Measurements from ENCODE around the gene PLCH1. TPM values are rescaled to one million over a fixed set of nuclear protein-coding genes. Genes with fewer than 3 reads are reported as not detected.

The PLCH1 gene
- polyA plus RNA-seq, 1 experiment: 0.06 TPM

DNA sequence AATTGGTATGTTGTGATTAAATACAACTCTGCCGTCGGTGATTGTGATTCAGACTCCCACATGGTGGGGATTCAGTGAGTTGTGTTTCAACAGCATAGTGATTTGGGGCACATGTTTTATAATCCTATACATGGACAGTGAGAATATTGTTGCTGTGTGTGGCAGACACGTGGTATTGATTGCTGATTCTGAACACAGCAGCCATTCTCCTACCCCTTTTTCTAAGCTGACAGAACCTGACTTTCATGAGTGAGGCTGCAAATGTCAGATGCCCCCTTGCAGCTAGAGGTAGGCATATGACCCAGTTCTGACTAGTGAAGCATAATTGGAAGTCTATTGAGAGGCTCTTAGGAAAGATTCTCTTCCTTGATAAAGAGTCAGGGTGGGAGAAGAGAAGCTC lies 296.3 kb downstream of the PLCH1 start:
- Histone ChIP-seq H3K27me3 (ENCODE audit: control insufficient read depth, insufficient read depth, low read length) (no peaks in the 10 kb centered on the region), H3K4me3 (ENCODE audit: low read depth, low read length) (no peak overlapping the region), H3K36me3 (ENCODE audit: control insufficient read depth, insufficient read depth, low read length) (no peaks in the 10 kb centered on the region)
- no peak for DNase-seq (ENCODE audit: low read depth)
- ChIA-PET CTCF (interaction anchor here (1.4 kb wide), 1 partner anchor 11 kb away, joined by 4 read pairs; no protein-coding TSS in a partner anchor), POLR2A (no interaction called here)
- TF ChIP-seq, protein P1, sequence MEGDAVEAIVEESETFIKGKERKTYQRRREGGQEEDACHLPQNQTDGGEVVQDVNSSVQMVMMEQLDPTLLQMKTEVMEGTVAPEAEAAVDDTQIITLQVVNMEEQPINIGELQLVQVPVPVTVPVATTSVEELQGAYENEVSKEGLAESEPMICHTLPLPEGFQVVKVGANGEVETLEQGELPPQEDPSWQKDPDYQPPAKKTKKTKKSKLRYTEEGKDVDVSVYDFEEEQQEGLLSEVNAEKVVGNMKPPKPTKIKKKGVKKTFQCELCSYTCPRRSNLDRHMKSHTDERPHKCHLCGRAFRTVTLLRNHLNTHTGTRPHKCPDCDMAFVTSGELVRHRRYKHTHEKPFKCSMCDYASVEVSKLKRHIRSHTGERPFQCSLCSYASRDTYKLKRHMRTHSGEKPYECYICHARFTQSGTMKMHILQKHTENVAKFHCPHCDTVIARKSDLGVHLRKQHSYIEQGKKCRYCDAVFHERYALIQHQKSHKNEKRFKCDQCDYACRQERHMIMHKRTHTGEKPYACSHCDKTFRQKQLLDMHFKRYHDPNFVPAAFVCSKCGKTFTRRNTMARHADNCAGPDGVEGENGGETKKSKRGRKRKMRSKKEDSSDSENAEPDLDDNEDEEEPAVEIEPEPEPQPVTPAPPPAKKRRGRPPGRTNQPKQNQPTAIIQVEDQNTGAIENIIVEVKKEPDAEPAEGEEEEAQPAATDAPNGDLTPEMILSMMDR (IDR thresholded peaks at IDR 0.05; ENCODE audit: insufficient read depth, low read depth, low read length): no peak

DNA sequence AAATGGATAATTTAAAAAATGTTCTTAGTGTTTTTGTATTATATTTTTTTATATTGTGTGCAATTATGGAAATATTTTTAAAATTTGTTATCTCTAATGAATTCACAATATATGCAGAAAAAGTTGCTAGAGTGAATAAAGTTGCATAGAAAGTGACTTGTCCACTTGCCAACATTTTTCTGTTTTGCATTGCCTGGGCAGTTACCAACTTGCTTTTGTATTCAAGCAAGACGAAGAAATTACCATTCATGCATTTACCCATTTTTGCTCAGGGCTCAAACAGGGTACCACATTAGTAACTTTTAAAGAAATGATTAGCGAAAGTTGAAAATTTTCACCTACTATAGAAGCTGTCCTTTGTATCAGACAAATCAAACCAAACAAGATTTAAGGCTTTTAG lies 298.5 kb downstream of the PLCH1 start:
- CTCF ChIA-PET: interaction anchor here (1.5 kb wide), 1 partner anchor 9 kb away, joined by 3 read pairs; no protein-coding TSS in a partner anchor
- no peak for DNase-seq (ENCODE audit: low read depth)

DNA sequence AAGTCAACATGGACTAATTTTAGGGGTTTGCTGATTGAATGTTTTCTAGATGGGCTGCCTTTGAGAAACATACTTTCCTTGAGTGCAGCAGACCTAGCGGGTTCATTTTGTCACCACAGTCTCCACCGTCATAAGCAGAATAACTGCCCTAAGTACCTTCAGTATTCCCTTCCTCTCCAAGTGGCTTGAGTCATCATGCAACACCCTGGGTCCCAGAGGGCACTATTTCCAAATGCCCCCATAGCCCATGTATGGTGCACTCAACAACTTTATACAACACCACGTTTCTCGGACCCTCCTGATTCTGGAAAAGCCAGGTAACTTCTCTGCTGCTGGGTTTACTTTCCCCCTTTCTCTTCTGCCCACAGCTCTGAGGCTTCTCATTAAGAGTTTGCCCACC lies 300.1 kb downstream of the PLCH1 start:
- POLR2A ChIA-PET: no interaction called here
- no peak overlapping the region for H3K4me3 ChIP-seq (ENCODE audit: low read depth, low read length)
- no peak for DNase-seq (ENCODE audit: low read depth)
- H3K36me3 ChIP-seq (ENCODE audit: control insufficient read depth, insufficient read depth, low read length): no peaks in the 10 kb centered on the region
- TF ChIP-seq, protein P1 (IDR thresholded peaks at IDR 0.05; ENCODE audit: insufficient read depth, low read depth, low read length): no peak
- CTCF ChIA-PET: no interaction called here
- no peaks in the 10 kb centered on the region for H3K27me3 ChIP-seq (ENCODE audit: control insufficient read depth, insufficient read depth, low read length)

More for the DNA sequence above, 298.5 kb downstream of the PLCH1 start:
- POLR2A ChIA-PET: no interaction called here
- H3K4me3 ChIP-seq (ENCODE audit: low read depth, low read length): no peak overlapping the region
- no peaks in the 10 kb centered on the region for H3K36me3 ChIP-seq (ENCODE audit: control insufficient read depth, insufficient read depth, low read length)
- TF ChIP-seq, protein P1 (IDR thresholded peaks at IDR 0.05; ENCODE audit: insufficient read depth, low read depth, low read length): no peak
- no peaks in the 10 kb centered on the region for H3K27me3 ChIP-seq (ENCODE audit: control insufficient read depth, insufficient read depth, low read length)

DNA sequence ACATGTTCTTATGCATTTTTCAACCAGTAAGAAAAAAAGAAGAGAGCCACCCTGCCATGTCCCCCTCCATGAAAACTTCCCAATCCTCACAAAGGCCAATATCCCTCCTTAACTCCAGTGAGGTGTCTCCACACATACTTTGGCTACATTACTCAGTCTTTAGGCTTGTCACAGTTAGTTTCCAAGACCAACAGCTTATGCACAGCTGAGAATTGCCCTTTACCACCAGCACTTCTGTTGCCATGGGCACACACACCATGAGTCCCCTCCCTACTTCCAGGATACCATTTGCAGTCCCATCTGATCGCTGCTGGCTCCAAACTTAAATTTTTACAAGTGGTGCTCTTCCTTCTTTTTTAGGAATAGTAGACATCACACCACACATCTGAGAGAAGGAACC lies 301.1 kb downstream of the PLCH1 start:
- H3K36me3 ChIP-seq (ENCODE audit: control insufficient read depth, insufficient read depth, low read length): no peaks in the 10 kb centered on the region
- TF ChIP-seq, protein P1 (IDR thresholded peaks at IDR 0.05; ENCODE audit: insufficient read depth, low read depth, low read length): no peak
- no peak for DNase-seq (ENCODE audit: low read depth)
- POLR2A ChIA-PET: no interaction called here
- H3K27me3 ChIP-seq (ENCODE audit: control insufficient read depth, insufficient read depth, low read length): no peaks in the 10 kb centered on the region
- H3K4me3 ChIP-seq (ENCODE audit: low read depth, low read length): no peak overlapping the region
- CTCF ChIA-PET: no interaction called here

DNA sequence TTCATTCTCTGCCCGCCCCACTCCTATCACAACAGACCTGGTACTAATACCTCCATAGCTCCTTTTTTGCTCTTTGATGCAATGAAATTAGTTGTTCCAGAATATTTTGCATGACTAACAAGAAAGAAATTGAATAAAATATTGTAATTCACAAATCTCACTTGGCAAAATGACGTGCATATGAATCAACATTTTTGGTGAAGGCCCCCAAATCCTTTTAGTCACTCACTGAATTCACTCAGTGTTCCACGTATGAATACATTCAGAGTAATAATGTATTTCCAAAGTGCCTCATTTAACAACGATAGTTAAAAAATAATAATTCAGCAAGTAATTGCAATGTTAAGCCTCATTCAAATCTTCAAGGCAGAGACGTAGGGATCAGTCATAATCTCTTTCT lies 302.8 kb downstream of the PLCH1 start:
- TF ChIP-seq, protein P1 (IDR thresholded peaks at IDR 0.05; ENCODE audit: insufficient read depth, low read depth, low read length): no peak
- ChIA-PET CTCF (interaction anchor here (0.9 to 1.5 kb wide), 2 partner anchors 13 to 60 kb away, joined by 3 read pairs; no protein-coding TSS in a partner anchor), POLR2A (no interaction called here)
- no peak overlapping the region for H3K4me3 ChIP-seq (ENCODE audit: low read depth, low read length)
- DNase-seq (ENCODE audit: low read depth): no peak
- no peaks in the 10 kb centered on the region for H3K36me3 ChIP-seq (ENCODE audit: control insufficient read depth, insufficient read depth, low read length)
- no peaks in the 10 kb centered on the region for H3K27me3 ChIP-seq (ENCODE audit: control insufficient read depth, insufficient read depth, low read length)

All from BJ (cell line).